ENCODE results near the gene MFSD2B. TPM values are rescaled to one million over a fixed set of nuclear protein-coding genes. Genes with fewer than 3 reads are reported as not detected.

The MFSD2B gene
- total RNA-seq, 1 experiment from 2014 or later: 0.42 TPM

DNA sequence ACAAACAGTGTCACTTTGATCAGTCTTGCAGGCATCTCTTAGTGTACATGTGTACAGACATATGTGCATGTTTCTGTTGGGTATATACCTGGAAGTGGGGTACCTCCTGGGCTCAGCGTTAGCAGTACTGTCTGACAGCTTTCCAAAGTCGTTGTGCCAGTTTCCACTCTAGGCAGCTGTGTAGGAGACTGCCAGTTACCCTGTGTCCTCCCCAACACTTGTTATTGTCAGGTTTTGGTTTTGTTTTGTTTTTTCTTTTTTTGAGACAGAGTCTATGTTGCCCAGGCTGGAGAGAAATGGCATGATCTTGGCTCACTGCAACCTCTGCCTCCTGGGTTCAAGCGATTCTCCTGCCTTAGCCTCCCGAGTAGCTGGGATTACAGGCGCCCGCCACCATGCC is 45.9 kb downstream of the MFSD2B start (continued):
- TF ChIP-seq, protein P1, sequence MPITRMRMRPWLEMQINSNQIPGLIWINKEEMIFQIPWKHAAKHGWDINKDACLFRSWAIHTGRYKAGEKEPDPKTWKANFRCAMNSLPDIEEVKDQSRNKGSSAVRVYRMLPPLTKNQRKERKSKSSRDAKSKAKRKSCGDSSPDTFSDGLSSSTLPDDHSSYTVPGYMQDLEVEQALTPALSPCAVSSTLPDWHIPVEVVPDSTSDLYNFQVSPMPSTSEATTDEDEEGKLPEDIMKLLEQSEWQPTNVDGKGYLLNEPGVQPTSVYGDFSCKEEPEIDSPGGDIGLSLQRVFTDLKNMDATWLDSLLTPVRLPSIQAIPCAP (CRISPR knock-in tag; IDR thresholded peaks at IDR 0.05): no peak
- TF ChIP-seq SOX15 (CRISPR knock-in tag; IDR thresholded peaks at IDR 0.05) (no peak), PRRX2 (CRISPR knock-in tag; IDR thresholded peaks at IDR 0.05) (no peak)
- TF ChIP-seq, protein P2, sequence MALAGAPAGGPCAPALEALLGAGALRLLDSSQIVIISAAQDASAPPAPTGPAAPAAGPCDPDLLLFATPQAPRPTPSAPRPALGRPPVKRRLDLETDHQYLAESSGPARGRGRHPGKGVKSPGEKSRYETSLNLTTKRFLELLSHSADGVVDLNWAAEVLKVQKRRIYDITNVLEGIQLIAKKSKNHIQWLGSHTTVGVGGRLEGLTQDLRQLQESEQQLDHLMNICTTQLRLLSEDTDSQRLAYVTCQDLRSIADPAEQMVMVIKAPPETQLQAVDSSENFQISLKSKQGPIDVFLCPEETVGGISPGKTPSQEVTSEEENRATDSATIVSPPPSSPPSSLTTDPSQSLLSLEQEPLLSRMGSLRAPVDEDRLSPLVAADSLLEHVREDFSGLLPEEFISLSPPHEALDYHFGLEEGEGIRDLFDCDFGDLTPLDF (CRISPR knock-in tag; IDR thresholded peaks at IDR 0.05): no peak

DNA sequence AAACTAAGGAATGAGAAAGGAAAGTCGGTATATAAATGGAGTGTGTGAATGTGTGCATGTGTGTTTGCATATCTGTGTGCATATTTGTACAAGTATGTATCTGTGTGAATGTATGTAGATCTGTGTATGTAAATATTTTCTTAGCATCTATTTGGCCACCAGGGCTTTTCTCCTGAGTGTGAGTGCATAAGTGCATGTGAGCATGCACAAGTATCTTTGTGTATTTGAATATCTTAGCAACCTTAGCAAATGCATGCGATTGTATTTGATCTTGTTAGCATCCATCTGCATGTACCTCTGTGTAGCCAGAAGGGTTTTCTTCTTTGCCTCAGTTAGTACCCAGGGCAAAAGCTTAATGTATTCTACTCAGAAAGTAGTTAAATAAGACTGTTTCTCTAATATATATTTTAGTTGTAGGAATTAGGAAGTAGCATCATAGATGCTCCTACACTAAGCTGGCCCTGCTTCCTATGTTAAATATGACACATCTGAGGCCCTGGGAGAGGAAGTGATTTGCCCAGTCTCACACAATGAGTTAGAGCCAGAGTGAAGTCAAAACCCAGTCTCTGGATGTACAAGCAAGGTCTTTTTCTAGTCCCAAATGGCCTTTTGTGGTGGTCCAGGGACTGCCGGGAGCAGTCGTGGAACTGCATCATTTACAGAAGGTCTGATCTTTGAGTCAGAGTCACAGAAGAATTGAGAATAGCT is 48.8 kb downstream of the MFSD2B start:
- H3K36me3 Mint-ChIP-seq: peaks cover 41% of the 10 kb centered on the region
- ATAC-seq (no peak), DNase-seq (ENCODE audit: low spot score) (no peak)
- ChIA-PET POLR2A (no interaction called here), CTCF (interaction anchor here (3.1 kb wide), 1 partner anchor 131 kb away, joined by 38 read pairs; the partner anchor contains the start of gene ATAD2B)
- no peaks in the 10 kb centered on the region for H3K9me3 Mint-ChIP-seq
- no peaks in the 10 kb centered on the region; the same call in 1 of the 2 replicates for H3K4me1 Mint-ChIP-seq
- H3K4me3 Mint-ChIP-seq: no peak overlapping the region
- H3K27ac Mint-ChIP-seq: no peak overlapping the region; the same call in 1 of the 2 replicates
- TF ChIP-seq MXD4 (CRISPR knock-in tag; IDR thresholded peaks at IDR 0.05; ENCODE audit: borderline replicate concordance) (no peak), ZNF396 (CRISPR knock-in tag; IDR thresholded peaks at IDR 0.05; ENCODE audit: borderline replicate concordance) (no peak), NFE2L1 (CRISPR knock-in tag; IDR thresholded peaks at IDR 0.05) (no peak)
- TF ChIP-seq, protein P3, sequence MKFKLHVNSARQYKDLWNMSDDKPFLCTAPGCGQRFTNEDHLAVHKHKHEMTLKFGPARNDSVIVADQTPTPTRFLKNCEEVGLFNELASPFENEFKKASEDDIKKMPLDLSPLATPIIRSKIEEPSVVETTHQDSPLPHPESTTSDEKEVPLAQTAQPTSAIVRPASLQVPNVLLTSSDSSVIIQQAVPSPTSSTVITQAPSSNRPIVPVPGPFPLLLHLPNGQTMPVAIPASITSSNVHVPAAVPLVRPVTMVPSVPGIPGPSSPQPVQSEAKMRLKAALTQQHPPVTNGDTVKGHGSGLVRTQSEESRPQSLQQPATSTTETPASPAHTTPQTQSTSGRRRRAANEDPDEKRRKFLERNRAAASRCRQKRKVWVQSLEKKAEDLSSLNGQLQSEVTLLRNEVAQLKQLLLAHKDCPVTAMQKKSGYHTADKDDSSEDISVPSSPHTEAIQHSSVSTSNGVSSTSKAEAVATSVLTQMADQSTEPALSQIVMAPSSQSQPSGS (CRISPR knock-in tag; IDR thresholded peaks at IDR 0.05; ENCODE audit: borderline replicate concordance, low read depth): no peak
- no peaks in the 10 kb centered on the region for H3K27me3 Mint-ChIP-seq (ENCODE audit: low read depth)

DNA sequence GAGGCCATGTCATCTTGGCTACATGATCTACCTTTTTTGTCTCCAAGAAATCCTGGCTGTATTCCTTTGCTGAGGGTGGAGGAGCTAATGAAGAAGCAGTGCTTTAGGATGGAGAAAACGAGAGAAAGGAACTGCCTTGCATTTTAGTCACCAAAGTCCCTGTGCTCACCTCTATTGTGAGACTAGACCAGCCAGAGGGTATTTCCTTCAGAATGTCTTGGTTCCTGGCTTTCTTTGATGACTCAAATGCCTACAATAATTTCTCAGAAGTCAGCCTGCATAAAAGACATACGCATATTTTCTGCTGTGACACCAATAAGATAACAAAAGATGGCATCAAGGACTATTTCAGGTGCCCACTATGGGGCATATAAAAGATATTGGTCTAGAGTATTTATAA is 55.5 kb downstream of the MFSD2B start:
- no peak for ATAC-seq
- Mint-ChIP-seq H3K27ac (no peak overlapping the region), H3K4me3 (no peak overlapping the region), H3K4me1 (no peaks in the 10 kb centered on the region; the same call in 1 of the 2 replicates), H3K27me3 (ENCODE audit: low read depth) (no peaks in the 10 kb centered on the region), H3K36me3 (peaks cover 62% of the 10 kb centered on the region), H3K9me3 (no peaks in the 10 kb centered on the region)
- CTCF ChIA-PET: interaction anchor here (0.6 kb wide), 1 partner anchor 23 kb away, joined by 4 read pairs; no protein-coding TSS in a partner anchor
- DNase-seq (ENCODE audit: low spot score): no peak
- POLR2A ChIA-PET: no interaction called here
- no peak for TF ChIP-seq IRF2 (CRISPR knock-in tag; IDR thresholded peaks at IDR 0.05; ENCODE audit: borderline replicate concordance, low read depth)
- no peak for TF ChIP-seq JAZF1 (CRISPR knock-in tag; IDR thresholded peaks at IDR 0.05)
- TF ChIP-seq HMGA2 (CRISPR knock-in tag; IDR thresholded peaks at IDR 0.05): no peak
- TF ChIP-seq, protein P4, sequence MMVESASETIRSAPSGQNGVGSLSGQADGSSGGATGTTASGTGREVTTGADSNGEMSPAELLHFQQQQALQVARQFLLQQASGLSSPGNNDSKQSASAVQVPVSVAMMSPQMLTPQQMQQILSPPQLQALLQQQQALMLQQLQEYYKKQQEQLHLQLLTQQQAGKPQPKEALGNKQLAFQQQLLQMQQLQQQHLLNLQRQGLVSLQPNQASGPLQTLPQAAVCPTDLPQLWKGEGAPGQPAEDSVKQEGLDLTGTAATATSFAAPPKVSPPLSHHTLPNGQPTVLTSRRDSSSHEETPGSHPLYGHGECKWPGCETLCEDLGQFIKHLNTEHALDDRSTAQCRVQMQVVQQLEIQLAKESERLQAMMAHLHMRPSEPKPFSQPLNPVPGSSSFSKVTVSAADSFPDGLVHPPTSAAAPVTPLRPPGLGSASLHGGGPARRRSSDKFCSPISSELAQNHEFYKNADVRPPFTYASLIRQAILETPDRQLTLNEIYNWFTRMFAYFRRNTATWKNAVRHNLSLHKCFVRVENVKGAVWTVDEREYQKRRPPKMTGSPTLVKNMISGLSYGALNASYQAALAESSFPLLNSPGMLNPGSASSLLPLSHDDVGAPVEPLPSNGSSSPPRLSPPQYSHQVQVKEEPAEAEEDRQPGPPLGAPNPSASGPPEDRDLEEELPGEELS (CRISPR knock-in tag; IDR thresholded peaks at IDR 0.05): no peak
- TF ChIP-seq, protein P5, sequence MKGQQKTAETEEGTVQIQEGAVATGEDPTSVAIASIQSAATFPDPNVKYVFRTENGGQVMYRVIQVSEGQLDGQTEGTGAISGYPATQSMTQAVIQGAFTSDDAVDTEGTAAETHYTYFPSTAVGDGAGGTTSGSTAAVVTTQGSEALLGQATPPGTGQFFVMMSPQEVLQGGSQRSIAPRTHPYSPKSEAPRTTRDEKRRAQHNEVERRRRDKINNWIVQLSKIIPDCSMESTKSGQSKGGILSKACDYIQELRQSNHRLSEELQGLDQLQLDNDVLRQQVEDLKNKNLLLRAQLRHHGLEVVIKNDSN (CRISPR knock-in tag; IDR thresholded peaks at IDR 0.05): no peak
- TF ChIP-seq, protein P6, sequence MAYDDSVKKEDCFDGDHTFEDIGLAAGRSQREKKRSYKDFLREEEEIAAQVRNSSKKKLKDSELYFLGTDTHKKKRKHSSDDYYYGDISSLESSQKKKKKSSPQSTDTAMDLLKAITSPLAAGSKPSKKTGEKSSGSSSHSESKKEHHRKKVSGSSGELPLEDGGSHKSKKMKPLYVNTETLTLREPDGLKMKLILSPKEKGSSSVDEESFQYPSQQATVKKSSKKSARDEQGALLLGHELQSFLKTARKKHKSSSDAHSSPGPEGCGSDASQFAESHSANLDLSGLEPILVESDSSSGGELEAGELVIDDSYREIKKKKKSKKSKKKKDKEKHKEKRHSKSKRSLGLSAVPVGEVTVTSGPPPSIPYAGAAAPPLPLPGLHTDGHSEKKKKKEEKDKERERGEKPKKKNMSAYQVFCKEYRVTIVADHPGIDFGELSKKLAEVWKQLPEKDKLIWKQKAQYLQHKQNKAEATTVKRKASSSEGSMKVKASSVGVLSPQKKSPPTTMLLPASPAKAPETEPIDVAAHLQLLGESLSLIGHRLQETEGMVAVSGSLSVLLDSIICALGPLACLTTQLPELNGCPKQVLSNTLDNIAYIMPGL (CRISPR knock-in tag; IDR thresholded peaks at IDR 0.05): no peak
- TF ChIP-seq, protein P7, sequence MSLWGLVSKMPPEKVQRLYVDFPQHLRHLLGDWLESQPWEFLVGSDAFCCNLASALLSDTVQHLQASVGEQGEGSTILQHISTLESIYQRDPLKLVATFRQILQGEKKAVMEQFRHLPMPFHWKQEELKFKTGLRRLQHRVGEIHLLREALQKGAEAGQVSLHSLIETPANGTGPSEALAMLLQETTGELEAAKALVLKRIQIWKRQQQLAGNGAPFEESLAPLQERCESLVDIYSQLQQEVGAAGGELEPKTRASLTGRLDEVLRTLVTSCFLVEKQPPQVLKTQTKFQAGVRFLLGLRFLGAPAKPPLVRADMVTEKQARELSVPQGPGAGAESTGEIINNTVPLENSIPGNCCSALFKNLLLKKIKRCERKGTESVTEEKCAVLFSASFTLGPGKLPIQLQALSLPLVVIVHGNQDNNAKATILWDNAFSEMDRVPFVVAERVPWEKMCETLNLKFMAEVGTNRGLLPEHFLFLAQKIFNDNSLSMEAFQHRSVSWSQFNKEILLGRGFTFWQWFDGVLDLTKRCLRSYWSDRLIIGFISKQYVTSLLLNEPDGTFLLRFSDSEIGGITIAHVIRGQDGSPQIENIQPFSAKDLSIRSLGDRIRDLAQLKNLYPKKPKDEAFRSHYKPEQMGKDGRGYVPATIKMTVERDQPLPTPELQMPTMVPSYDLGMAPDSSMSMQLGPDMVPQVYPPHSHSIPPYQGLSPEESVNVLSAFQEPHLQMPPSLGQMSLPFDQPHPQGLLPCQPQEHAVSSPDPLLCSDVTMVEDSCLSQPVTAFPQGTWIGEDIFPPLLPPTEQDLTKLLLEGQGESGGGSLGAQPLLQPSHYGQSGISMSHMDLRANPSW (CRISPR knock-in tag; conservative IDR thresholded peaks at IDR 0.05; ENCODE audit: low read depth): no peak
- TF ChIP-seq, protein P8, sequence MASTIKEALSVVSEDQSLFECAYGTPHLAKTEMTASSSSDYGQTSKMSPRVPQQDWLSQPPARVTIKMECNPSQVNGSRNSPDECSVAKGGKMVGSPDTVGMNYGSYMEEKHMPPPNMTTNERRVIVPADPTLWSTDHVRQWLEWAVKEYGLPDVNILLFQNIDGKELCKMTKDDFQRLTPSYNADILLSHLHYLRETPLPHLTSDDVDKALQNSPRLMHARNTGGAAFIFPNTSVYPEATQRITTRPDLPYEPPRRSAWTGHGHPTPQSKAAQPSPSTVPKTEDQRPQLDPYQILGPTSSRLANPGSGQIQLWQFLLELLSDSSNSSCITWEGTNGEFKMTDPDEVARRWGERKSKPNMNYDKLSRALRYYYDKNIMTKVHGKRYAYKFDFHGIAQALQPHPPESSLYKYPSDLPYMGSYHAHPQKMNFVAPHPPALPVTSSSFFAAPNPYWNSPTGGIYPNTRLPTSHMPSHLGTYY (CRISPR knock-in tag; IDR thresholded peaks at IDR 0.05): no peak
- TF ChIP-seq MXD4 (CRISPR knock-in tag; IDR thresholded peaks at IDR 0.05; ENCODE audit: borderline replicate concordance): no peak
- TF ChIP-seq, protein P9, sequence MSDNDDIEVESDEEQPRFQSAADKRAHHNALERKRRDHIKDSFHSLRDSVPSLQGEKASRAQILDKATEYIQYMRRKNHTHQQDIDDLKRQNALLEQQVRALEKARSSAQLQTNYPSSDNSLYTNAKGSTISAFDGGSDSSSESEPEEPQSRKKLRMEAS (CRISPR knock-in tag; IDR thresholded peaks at IDR 0.05): no peak
- no peak for TF ChIP-seq GTF2I (CRISPR knock-in tag; conservative IDR thresholded peaks at IDR 0.05)
- no peak for TF ChIP-seq ATF1 (CRISPR knock-in tag; IDR thresholded peaks at IDR 0.05)
- no peak for TF ChIP-seq ZNF121 (CRISPR knock-in tag; IDR thresholded peaks at IDR 0.05)

Measured in WTC11 (cell line).